Small intestine (tissue), 7 donors: Measurements from ENCODE around the gene MUC5B. TPM values are rescaled to one million over a fixed set of nuclear protein-coding genes. Genes with fewer than 3 reads are reported as not detected.
"Not testable (repeated sequence)": the region's sequence is repeated elsewhere in the genome, so short reads cannot be mapped to it uniquely, and the experiment has no call there.

Experiments
- DNase-seq, 2 donors: peaks; one replicate each; pipeline versions ENCODE4 v3.0.0 to v3.0.0-alpha.2; 2013
- FAIRE-seq: peaks from 2 replicates; lab custom pipeline; 2012; peaks lifted over from hg19 to GRCh38; lab: Jason Lieb, UNC
- H3K27ac ChIP-seq, 3 donors: one replicate each; pipeline ENCODE4 v1.5.1; 2013; ENCODE audit warnings: low read length in 2 of 3, mild to moderate bottlenecking in 2 of 3, control low read depth in 1 of 3, inconsistent platforms in 1 of 3, low read depth in 1 of 3, moderate library complexity in 1 of 3
- H3K27me3 ChIP-seq, 3 donors: one replicate each; pipeline ENCODE4 v1.6.1; 2013; ENCODE audit warnings: low read length in 3 of 3, inconsistent platforms in 1 of 3; ENCODE audit not compliant: control insufficient read depth in 3 of 3, insufficient read depth in 3 of 3
- H3K36me3 ChIP-seq, 3 donors: one replicate each; pipeline ENCODE4 v1.6.1; 2013; ENCODE audit warnings: low read length in 3 of 3, inconsistent platforms in 1 of 3, low read depth in 1 of 3, mild to moderate bottlenecking in 1 of 3, moderate library complexity in 1 of 3; ENCODE audit not compliant: control insufficient read depth in 3 of 3, insufficient read depth in 2 of 3
- H3K4me1 ChIP-seq, 3 donors: one replicate each; pipeline ENCODE4 v1.6.1; 2013; ENCODE audit warnings: low read length in 2 of 3, inconsistent platforms in 1 of 3, low read depth in 1 of 3, mild to moderate bottlenecking in 1 of 3, moderate library complexity in 1 of 3; ENCODE audit not compliant: control insufficient read depth in 3 of 3, insufficient read depth in 2 of 3
- H3K4me3 ChIP-seq, 3 donors: one replicate each; pipeline ENCODE4 v1.5.1; 2013; ENCODE audit warnings: low read length in 3 of 3, control low read depth in 1 of 3, inconsistent platforms in 1 of 3, low read depth in 1 of 3, mild to moderate bottlenecking in 1 of 3, moderate library complexity in 1 of 3
- H3K9me3 ChIP-seq, 2 donors: one replicate each; pipeline ENCODE4 v1.6.1; 2013; ENCODE audit warnings: low read depth in 1 of 2, low read length in 1 of 2; ENCODE audit not compliant: control insufficient read depth in 2 of 2, insufficient read depth in 1 of 2
- whole genome bisulfite sequencing, 3 donors: extraction: QIAGEN DNeasy Blood & Tissue Kit; methylation state at CpG; one replicate each; pipeline ENCODE4 v1.1.7; 2013; 5-methylcytosine and 5-hydroxymethylcytosine counted together
- polyA plus RNA-seq, 4 donors: library from polyadenylated mRNA; stranded (reverse) in 3 of 4; unstranded in 1 of 4; fragments of 200-250 nt in 3 of 4; fragments of 120-200 nt in 1 of 4; gene quantifications; one replicate each; pipeline versions ENCODE4 v1.2.1 to v1.2.3, GENCODE V29; 2013
- donor health status: healthy with polysubstance abuse.
- donor health status: control.
- donor health status: control.
- donor health status: Bipolar disorder and iron deficiency.
- donor health status: healthy.

MUC5B gene
- polyA plus RNA-seq, 4 donors: 0.04 to 2.4 TPM; not detected in 2

GRCh38 chr11:1205987-1206331, 16.9 kb upstream of the MUC5B start:
- DNase-seq: no peak
- Histone ChIP-seq H3K27me3 (peaks cover 0 to under 1% (median 0%) of the 10 kb centered on the region in 3 donors), H3K27ac (no peak overlapping the region), H3K36me3 (no peaks in the 10 kb centered on the region), H3K4me3 (no peak overlapping the region), H3K9me3 (peaks cover 0 to 13% of the 10 kb centered on the region in 2 donors), H3K4me1 (no peaks in the 10 kb centered on the region)
- FAIRE-seq: no peak
- 87 to 91% (median 89%) methylated on average over 8 of the region's 8 CpGs for WGBS, 3 donors

GRCh38 chr11:1206391-1207271, 16.2 kb upstream of the MUC5B start:
- H3K36me3 ChIP-seq: no peaks in the 10 kb centered on the region
- H3K4me1 ChIP-seq: no peaks in the 10 kb centered on the region
- FAIRE-seq (no peak), DNase-seq (no peak)
- no peaks in the 10 kb centered on the region for H3K27me3 ChIP-seq
- no peak overlapping the region for H3K4me3 ChIP-seq
- H3K27ac ChIP-seq: no peak overlapping the region
- peaks cover 0 to 14% of the 10 kb centered on the region in 2 donors for H3K9me3 ChIP-seq
- 78 to 88% (median 83%) methylated on average over 37 to 38 of the region's 38 CpGs for WGBS, 3 donors

DNA sequence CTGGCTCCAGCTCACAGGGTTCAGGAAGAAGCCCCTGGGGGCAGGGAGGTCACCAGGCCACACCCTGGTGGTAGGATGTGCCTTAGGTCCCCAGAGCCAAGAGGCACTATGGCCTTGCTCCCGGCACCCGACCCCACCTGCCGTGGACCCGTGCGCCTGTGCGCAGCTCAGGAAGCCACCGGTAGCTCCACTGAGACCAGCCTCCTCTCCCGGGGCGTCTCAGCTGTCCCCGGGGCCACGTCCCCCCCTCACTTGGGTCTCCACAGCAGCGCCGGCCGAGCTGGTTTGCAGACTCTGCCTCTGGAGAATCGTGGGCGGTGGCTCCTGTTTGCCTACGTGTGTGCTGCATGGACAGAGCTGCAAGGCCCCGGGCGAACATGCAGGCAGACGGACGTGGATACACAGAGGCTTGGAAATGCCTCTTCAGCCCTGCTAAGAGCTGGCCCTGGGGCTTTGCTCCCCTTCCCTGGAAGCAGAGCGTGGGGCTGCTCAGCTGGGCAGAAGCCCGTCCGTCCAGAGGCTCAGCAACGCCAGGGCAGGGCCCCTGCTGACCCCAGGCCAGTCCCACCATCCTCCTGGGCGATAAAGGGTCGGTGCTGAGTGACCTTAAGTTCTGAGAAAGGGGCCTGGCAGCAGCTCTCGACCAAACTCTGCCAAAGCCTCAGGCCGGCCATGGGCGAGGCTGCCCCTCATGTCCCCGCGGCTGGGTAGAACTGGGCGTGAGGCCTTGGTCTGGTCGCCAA, 15.3 kb upstream of the MUC5B start:
- FAIRE-seq: no peak
- DNase-seq: no peak

DNA sequence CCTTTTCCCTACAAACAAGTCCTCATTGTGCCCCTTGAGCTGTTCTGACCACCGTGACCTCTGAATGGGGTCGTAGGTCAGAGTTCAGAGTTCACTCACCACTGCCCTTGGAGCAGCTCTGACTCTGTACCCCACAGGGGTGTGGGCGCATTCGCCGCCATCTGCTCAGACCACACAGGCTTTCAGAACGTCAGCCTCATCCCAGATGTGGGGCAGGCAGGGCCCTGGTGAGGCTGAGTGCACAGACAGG, 14.8 kb upstream of the MUC5B start:
- WGBS, 3 donors: 63 to 81% (median 65%) methylated on average over 6 of the region's 6 CpGs
- Histone ChIP-seq H3K36me3 (no peaks in the 10 kb centered on the region), H3K27me3 (no peaks in the 10 kb centered on the region), H3K27ac (no peak overlapping the region), H3K4me1 (no peaks in the 10 kb centered on the region), H3K4me3 (no peak overlapping the region), H3K9me3 (peaks cover 0 to 17% of the 10 kb centered on the region in 2 donors)
- DNase-seq (no peak), FAIRE-seq (no peak)

More for the DNA sequence above, 15.3 kb upstream of the MUC5B start:
- Histone ChIP-seq H3K36me3 (no peaks in the 10 kb centered on the region), H3K9me3 (peaks cover 0 to 14% of the 10 kb centered on the region in 2 donors), H3K27me3 (no peaks in the 10 kb centered on the region), H3K27ac (no peak overlapping the region), H3K4me3 (no peak overlapping the region), H3K4me1 (no peaks in the 10 kb centered on the region)
- WGBS, 3 donors: 74 to 85% (median 79%) methylated on average over 34 of the region's 34 CpGs

DNA sequence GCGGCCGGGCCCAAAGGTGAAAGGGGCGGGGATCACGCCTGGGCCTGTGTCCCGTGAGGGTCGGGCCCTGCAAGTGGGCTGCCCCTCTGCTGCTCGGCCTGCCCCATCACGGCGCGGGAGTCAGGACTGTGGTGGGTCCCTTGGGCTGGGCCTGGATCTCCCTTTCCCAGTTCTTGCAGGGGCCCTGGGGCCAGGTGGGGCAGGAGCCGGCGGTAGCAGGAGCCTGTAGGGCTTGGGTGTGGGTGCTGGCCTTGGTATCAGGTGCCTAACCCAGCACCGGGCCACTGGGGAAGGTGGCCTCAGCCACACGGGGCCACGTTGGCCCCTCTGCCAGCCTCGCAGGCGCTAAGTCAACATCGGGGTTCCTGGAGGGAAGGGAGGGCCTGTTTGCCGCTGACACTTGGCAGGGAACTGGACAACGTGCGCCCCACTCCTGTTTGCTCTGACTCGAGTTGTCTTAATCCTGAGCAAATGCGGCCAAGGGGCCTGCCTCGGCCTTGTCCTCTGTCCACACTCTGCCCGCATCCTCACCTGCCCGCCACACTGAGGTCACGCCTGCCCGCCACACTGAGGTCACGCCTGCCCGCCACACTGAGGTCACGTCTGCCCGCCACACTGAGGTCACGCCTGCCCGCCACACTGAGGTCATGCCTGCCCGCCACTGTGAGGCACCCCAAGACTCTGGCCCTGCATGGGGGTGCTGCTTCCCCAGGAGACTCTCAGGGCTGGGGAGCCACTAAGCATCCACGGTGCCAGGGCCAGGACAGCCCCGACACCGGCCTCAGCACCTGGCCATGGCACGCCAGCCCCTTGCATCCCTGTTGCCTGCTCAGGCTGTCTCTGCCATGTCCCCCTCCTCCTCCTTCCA, 14.2 kb upstream of the MUC5B start:
- whole genome bisulfite sequencing, 3 donors: 83 to 91% (median 90%) methylated on average over 29 to 39 of the region's 39 CpGs
- Histone ChIP-seq H3K4me1 (no peaks in the 10 kb centered on the region), H3K27ac (no peak overlapping the region), H3K27me3 (no peaks in the 10 kb centered on the region), H3K36me3 (no peaks in the 10 kb centered on the region), H3K9me3 (peaks cover 0 to 17% of the 10 kb centered on the region in 2 donors), H3K4me3 (no peak overlapping the region)
- FAIRE-seq: no peak
- DNase-seq: no peak

DNA sequence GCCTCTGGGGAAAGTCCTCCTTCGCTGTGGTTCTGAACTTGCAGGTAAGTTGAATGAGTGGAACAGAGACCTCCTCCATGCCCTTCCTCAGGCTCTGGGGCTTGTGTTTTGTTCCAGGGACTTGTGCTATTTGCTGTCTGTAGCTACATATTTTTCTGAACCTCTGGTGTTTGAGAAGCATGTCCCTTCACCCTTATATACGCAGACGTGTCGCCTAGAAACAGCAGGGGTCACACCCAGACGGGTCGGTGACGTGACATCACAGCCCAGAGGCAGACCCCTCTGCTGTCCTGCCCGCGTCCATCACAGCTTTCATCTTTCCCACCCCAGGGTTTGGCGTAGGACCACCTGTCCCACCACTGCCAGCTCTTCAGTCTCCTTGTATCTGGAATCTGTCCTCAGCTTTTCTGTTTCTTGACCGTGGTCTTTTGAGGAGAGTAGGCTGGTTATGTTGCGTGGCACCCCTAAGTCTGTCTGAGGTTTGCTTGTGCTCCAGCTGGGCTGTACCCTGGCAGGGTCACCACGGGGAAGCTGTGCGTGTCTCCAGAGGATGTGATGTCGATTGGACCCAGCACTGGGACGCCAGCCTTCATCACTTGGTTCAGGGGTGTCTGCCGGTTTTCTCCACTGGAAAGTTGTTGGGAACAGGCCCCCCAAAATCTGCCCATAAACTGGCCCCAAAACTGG, 13.4 kb upstream of the MUC5B start:
- no peaks in the 10 kb centered on the region for H3K27me3 ChIP-seq
- H3K4me3 ChIP-seq: no peak overlapping the region
- 89 to 90% (median 89%) methylated on average over 17 of the region's 17 CpGs for WGBS, 3 donors
- H3K9me3 ChIP-seq: peaks cover 0 to 17% of the 10 kb centered on the region in 2 donors
- no peaks in the 10 kb centered on the region for H3K4me1 ChIP-seq
- FAIRE-seq: no peak
- no peak for DNase-seq
- no peak overlapping the region for H3K27ac ChIP-seq
- H3K36me3 ChIP-seq: no peaks in the 10 kb centered on the region

DNA sequence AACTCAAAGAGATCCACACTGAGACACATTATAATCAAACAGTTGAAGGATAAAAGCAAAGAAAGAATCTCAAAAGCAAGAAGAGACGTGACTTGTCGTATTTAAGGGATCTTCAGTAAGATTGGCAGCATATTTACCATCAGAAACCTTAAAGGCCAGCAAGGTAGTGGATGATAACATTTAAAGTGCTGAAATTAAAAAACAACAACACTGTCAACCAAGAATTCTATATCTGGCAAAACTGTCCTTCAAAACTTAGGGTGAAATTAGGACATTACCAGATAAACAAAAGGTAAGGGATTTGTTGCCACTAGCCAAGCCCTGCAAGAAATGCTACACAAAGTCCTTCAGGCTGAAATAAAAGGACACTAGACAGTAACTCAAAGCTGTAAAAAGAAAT, 11.0 kb upstream of the MUC5B start:
- FAIRE-seq (no peak), DNase-seq (no peak)
- peaks cover 0 to 17% of the 10 kb centered on the region in 2 donors for H3K9me3 ChIP-seq
- no peaks in the 10 kb centered on the region for H3K36me3 ChIP-seq
- H3K27ac ChIP-seq: no peak overlapping the region
- no peaks in the 10 kb centered on the region for H3K4me1 ChIP-seq
- H3K4me3 ChIP-seq: no peak overlapping the region
- WGBS, 3 donors: 69 to 86% (median 78%) methylated on average over 2 of the region's 2 CpGs
- no peaks in the 10 kb centered on the region for H3K27me3 ChIP-seq

- H3K27ac ChIP-seq, H3K4me3 ChIP-seq, DNase-seq, H3K9me3 ChIP-seq, FAIRE-seq, H3K27me3 ChIP-seq, H3K36me3 ChIP-seq: not testable (repeated sequence)
- WGBS, 3 donors: 80 to 84% (median 82%) methylated on average over 8 of the region's 8 CpGs
- H3K4me1 ChIP-seq: peaks cover 0 to 15% (median 0%) of the 10 kb centered on the region in 3 donors
These were observed 7.0 kb upstream of the MUC5B start for GRCh38 chr11:1215826-1216225.
